GM19438 (cell line): ENCODE measurements around the gene AK9.
"Not testable (repeated sequence)": the region's sequence is repeated elsewhere in the genome, so short reads cannot be mapped to it uniquely, and the experiment has no call there.

Experiments
- ATAC-seq: cut with Tn5 transposase; IDR thresholded peaks from one replicate; pipeline ENCODE4 v1.9.1; 2021; ENCODE audit warnings: low read depth; ENCODE audit not compliant: unreplicated experiment

AK9 gene

GRCh38 chr6:109690737-109691621, at the start of gene AK9, which contains the start of gene FIG4:
Gene AK9 (minus strand): TSS chr6:109691202. CDS start chr6:109675745, 15,457 bp downstream.
Gene FIG4 (plus strand): TSS chr6:109691296. CDS start chr6:109691436, 140 bp downstream.
- peak; percentile 96 for ATAC-seq

- ATAC-seq, result no peak
Measured at GRCh38 chr6:109740787-109741186, 49.8 kb upstream of the AK9 start.

- ATAC-seq, result no peak
Measured at GRCh38 chr6:109739686-109740085, 48.7 kb upstream of the AK9 start.

GRCh38 chr6:109738667-109739066, 47.7 kb upstream of the AK9 start:
- ATAC-seq, result no peak

GRCh38 chr6:109738255-109738654, 47.3 kb upstream of the AK9 start:
- ATAC-seq, result no peak

GRCh38 chr6:109736273-109737025, 45.4 kb upstream of the AK9 start:
- no peak for ATAC-seq

GRCh38 chr6:109725250-109725649, 34.2 kb upstream of the AK9 start:
- ATAC-seq, result not testable (repeated sequence)

GRCh38 chr6:109722564-109723254, 31.7 kb upstream of the AK9 start:
- ATAC-seq, result no peak

GRCh38 chr6:109722011-109722410, 31.0 kb upstream of the AK9 start:
- no peak for ATAC-seq

- ATAC-seq, result no peak
Measured at GRCh38 chr6:109720311-109720710, 29.3 kb upstream of the AK9 start.

GRCh38 chr6:109718991-109719390, 28.0 kb upstream of the AK9 start:
- no peak for ATAC-seq

- ATAC-seq, result no peak
Measured at GRCh38 chr6:109717971-109718370, 27.0 kb upstream of the AK9 start.

- ATAC-seq, result no peak
Measured at GRCh38 chr6:109715616-109716015, 24.6 kb upstream of the AK9 start.

- no peak for ATAC-seq
Measured at GRCh38 chr6:109714611-109715010, 23.6 kb upstream of the AK9 start.

- ATAC-seq, result no peak
Measured at GRCh38 chr6:109714166-109714565, 23.2 kb upstream of the AK9 start.

- no peak for ATAC-seq
Measured at GRCh38 chr6:109713097-109713496, 22.1 kb upstream of the AK9 start.

GRCh38 chr6:109708099-109708498, 17.1 kb upstream of the AK9 start:
- not testable (repeated sequence) for ATAC-seq

- no peak for ATAC-seq
Measured at GRCh38 chr6:109706513-109706912, 15.5 kb upstream of the AK9 start.

GRCh38 chr6:109705258-109705657, 14.3 kb upstream of the AK9 start:
- ATAC-seq, result peak; percentile 92

GRCh38 chr6:109702791-109703190, 11.8 kb upstream of the AK9 start:
- no peak for ATAC-seq

GRCh38 chr6:109701774-109702173, 10.8 kb upstream of the AK9 start:
- ATAC-seq, result no peak
